Ureter (tissue), 1 donor: ENCODE measurements around the gene VARS1. TPM values are rescaled to one million over a fixed set of nuclear protein-coding genes. Genes with fewer than 3 reads are reported as not detected.
"Not testable (repeated sequence)": the region's sequence is repeated elsewhere in the genome, so short reads cannot be mapped to it uniquely, and the experiment has no call there.

Experiments used
- DNase-seq: peaks from one replicate; pipeline ENCODE4 v3.0.0-alpha.2; 2020; ENCODE audit warnings: low spot score
- total RNA-seq: library from RNA; stranded (reverse); gene quantifications from one replicate; pipeline ENCODE4 v1.2.4, GENCODE V29; 2023
- donor health status: DM: yes; HTN: yes; CAD: no.

Gene VARS1
- total RNA-seq, 1 donor from 2014 or later, result 105 TPM

DNA sequence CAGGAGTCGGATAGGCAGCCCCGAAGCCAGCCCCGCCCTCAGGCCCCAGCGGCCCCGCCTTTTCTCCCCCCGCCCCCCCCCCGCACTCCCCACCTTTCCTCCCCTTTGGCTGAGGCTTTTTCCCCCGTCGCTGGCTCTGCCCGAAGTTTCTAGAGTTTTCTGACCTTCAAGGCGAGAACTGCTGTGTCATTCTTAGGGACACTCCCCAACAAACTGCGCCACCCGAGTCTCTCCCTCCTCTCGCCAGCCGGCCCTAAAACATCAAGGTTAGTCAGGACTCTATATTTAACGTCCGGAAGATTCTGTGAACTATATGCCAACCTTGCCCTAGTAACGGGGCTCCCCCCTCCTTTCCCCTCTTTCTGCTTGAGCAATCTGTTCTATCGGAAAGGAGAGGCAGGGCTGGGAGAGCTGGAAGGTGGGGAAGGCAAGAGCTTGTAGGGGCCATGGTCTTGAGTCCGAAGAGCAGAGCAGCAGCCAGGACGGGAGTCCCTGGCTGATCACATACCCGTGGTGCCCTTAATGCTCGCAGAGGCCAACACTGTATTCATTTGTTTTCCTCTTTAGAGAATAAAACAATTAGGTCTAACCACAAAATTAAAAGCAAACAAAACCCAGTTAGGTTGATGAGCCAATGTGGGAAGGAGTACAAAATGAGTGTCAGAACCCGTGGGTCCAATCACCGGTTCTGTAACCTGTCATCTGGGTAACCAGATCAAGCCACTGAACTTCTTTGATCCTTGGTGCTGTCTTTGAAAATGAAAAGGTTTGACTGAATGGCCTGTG, 26.7 kb upstream of the VARS1 start:
- DNase-seq, result peak; percentile 92

DNA sequence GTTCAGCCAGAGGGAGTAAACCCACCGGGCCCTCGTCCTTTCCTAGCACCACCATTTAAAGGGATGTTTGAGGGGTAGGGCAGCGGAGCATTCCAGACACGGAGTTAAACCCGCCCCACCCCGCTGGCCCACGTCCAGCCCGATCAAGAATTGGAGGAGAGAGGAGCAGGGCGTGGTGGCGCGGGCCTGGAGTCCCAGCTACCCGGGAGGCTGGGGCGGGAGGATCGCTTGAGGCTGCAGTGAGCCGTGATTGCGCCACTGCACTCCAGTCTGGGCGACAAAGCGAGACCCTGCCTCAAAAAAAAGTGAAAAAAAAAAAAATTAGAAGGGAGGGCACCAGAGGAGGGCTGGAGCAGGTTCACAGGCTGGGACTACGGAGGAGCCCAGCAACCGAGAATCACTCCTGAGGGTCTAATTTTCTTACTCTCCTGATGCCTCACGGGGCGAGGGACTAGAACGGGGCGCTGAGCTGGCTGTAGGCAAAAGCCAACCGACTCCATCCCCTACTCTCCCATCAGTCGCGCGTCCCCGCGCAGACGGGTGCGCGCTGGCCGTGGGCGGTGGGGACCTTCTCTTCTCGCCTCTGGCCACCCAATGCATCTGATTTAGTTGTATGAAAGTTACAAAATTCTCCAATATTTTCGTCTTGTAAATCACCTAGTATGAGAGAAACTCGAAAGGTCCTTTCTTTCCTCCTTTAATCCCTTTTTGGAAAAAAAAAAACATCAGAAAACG, 25.9 kb upstream of the VARS1 start:
- peak; percentile 79 for DNase-seq

DNA sequence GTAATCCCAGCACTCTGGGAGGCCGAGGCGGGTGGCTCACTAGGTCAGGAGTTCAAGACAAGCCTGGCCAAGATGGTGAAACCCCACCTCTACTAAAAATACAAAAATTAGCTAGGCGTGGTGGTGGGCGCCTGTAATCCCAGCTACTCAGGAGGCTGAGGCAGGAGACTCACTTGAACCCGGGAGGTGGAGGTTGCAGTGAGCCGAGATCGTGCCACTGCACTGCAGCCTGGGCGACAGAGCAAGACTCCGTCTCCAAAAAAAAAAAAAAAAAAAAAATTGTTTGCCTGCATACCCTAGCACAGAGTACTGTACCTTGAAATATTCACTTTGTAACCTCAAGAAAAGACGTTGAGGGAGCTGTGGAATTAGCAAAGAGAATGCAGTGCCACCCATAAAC, 24.8 kb upstream of the VARS1 start:
- not testable (repeated sequence) for DNase-seq

DNA sequence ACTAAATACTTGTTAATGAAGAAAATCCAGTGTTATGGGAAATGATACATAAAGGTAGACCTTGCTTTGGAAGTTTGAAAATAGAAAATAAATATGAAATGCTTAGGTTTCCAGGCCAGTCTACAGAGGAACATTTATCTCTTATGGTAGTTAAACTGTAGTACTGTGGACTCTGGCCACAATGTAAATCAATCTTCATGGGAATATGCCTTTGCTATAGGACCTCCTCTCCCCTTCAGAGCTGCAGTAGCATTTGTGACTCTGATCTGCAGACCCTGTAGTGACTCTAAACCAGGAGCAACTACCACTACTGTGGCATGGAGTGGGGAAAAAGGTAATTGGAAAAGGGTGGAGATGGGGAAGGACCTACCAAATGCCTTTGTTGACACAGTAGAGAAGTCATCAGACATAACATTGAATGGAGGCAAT, 24.3 kb upstream of the VARS1 start:
- DNase-seq, result no peak

DNA sequence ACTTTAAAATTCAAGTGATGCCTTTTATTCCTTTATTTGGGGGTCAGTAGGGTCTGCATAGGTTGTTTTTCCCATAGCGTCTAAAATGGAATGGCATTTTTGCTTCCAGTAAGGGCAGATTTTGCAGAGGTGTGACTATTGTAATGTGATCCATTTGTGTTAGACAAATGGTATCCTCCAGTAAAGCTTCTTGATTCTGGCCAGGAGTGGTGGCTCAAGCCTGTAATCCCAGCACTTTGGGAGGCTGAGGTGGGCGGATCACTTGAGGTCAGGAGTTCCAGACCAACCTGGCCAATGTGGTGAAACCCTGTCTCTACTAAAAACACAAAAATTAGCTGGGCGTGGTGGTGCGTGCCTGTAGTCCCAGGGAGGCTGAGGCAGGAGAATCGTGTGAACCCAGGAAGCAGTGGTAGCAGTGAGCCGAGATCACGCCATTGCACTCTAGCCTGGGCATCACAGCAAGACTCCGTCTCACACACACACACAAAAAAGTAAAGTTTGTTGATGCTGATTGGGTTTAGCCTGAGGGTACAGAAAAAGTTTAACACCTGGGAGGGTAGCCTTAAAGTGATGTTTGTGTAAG, 22.5 kb upstream of the VARS1 start:
- DNase-seq, result not testable (repeated sequence)

DNA sequence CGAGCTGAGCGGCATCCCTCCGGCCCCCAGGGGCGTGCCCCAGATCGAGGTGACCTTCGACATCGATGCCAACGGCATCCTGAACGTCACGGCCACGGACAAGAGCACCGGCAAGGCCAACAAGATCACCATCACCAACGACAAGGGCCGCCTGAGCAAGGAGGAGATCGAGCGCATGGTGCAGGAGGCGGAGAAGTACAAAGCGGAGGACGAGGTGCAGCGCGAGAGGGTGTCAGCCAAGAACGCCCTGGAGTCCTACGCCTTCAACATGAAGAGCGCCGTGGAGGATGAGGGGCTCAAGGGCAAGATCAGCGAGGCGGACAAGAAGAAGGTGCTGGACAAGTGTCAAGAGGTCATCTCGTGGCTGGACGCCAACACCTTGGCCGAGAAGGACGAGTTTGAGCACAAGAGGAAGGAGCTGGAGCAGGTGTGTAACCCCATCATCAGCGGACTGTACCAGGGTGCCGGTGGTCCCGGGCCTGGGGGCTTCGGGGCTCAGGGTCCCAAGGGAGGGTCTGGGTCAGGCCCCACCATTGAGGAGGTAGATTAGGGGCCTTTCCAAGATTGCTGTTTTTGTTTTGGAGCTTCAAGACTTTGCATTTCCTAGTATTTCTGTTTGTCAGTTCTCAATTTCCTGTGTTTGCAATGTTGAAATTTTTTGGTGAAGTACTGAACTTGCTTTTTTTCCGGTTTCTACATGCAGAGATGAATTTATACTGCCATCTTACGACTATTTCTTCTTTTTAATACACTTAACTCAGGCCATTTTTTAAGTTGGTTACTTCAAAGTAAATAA, 21.8 kb upstream of the VARS1 start:
- DNase-seq, result not testable (repeated sequence)

DNA sequence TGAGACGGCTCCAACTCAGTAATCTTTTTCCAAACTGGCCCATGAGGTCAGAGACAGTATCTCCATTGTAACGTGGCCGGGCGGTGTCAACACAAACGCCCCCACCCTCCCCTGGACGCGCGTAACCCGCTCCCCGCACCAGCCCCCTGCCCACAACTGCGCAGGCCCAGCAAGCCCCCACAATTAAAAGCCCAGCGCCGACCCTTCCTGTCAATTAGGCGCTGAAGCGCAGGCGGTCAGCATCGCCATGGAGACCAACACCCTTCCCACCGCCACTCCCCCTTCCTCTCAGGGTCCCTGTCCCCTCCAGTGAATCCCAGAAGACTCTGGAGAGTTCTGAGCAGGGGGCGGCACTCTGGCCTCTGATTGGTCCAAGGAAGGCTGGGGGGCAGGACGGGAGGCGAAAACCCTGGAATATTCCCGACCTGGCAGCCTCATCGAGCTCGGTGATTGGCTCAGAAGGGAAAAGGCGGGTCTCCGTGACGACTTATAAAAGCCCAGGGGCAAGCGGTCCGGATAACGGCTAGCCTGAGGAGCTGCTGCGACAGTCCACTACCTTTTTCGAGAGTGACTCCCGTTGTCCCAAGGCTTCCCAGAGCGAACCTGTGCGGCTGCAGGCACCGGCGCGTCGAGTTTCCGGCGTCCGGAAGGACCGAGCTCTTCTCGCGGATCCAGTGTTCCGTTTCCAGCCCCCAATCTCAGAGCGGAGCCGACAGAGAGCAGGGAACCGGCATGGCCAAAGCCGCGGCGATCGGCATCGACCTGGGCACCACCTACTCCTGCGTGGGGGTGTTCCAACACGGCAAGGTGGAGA, 19.7 kb upstream of the VARS1 start, which contains the start of the genes HSPA1A and HSPA1L:
Gene HSPA1A, plus strand, starts transcription at position 519 of the 814 bp plus-strand sequence. Its CDS starts 214 bp downstream, at position 733.
Gene HSPA1L, minus strand, starts transcription at position 259 of the 814 bp plus-strand sequence. CDS start 3,311 bp downstream, outside the sequence.
- peak; percentile 96 for DNase-seq

DNA sequence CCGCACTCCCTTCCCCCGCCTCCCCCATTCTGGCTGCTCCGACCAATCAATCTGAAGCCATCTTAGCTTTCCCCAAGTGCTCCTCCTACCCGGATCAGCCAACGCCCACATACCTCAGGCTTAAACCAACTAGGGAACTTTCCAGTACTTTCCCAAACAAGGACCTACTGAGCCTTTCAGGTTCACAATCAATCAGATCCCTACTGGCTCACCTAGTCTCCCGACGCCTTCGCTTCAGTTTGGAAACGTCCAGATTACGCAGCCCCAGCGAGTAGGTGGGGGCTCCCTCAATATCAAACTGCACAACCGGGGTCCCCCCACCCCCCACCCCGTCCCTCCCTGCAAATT, 19.1 kb upstream of the VARS1 start:
- DNase-seq, result peak; percentile 97

DNA sequence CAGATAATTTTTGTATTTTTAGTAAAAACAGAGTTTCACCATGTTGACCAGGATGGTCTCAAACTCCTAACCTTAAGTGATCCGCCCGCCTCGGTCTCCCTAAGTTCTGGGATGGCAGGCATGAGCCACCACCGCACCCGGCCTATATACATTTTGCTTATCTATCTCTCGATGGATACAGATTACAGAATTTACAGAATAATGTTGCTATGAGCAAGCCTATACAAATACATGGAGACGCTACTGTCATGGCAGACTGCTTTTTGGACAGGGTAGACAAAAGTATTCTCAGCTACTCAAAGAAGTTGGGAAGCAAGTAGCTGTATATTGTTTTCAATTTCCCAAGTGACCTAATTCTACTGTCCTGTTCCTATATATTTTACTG, 17.9 kb upstream of the VARS1 start:
- no peak for DNase-seq

DNA sequence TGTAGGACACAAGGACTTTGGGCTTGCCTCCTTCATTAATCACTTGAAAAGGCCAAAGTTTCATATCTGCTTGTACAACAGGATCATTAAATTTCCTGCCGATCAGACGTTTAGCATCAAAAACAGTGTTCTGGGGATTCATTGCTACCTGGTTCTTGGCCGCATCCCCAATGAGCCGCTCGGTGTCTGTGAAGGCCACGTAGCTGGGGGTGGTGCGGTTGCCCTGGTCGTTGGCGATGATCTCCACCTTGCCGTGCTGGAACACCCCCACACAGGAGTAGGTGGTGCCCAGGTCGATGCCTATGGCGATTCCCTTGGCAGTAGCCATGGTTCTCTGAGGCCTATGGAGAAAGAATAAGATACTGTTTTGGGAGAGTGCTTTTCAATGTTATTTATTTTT, 16.1 kb upstream of the VARS1 start:
- no peak for DNase-seq

DNA sequence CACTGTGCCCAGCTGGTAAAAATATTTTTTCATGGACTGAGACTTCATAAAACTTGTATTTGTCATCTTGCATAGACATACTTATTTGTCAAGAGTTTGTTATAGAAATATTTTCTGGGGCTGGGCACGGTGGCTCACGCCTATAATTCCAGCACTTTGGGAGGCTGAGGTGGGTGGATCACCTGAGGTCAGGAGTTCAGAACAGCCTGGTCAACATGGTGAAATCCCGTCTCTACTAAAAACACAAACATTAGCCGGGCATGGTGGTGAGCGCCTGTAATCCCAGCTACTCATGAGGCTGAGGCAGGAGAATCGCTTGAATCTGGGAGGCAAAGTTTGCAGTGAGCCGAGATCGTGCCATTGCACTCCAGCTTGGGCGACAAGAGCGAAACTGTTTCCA, 13.0 kb upstream of the VARS1 start:
- not testable (repeated sequence) for DNase-seq

DNA sequence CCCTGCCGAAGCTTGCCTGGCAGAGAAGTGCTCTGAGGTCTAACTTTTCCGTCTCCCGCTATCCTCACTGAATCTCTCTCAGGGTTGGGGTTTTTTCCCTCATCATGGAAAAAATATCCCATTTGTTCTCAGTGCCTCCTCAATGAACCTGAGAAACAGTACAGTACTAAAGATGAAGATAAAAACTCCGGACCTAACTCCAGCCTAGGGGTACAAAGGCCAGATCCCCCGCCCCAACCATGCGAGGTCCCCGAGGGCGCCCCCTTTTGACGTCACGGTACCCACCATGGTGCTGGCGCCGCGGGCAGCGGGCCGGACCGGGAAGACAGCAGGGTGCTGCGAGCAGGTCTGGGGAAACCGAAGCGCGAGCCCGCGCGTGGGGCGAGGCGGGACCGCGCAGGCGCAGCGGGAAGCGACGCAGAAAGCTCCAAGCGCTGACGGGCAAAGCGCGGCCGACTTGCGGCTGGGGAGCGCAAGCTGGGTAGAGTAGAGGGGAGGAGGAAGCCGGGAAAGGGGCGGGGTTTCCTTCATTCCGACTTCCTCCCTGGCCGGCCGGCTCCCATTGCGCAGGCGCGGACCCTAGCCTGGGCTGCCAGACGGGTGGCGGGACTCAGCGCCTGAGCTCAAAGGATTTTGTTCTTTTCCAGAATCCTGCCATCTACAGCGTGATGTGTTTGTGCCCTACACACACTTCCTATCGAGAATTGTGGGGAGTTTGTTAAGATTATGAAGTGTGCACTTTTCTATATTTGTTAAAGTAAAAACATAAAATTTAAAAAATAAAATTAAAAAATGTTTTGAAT, 11.1 kb upstream of the VARS1 start, which contains the start of gene LSM2:
Gene LSM2, minus strand, starts transcription at position 497 of the 803 bp plus-strand sequence. Its CDS starts 209 bp downstream, at position 288.
- DNase-seq, result peak; percentile 97

DNA sequence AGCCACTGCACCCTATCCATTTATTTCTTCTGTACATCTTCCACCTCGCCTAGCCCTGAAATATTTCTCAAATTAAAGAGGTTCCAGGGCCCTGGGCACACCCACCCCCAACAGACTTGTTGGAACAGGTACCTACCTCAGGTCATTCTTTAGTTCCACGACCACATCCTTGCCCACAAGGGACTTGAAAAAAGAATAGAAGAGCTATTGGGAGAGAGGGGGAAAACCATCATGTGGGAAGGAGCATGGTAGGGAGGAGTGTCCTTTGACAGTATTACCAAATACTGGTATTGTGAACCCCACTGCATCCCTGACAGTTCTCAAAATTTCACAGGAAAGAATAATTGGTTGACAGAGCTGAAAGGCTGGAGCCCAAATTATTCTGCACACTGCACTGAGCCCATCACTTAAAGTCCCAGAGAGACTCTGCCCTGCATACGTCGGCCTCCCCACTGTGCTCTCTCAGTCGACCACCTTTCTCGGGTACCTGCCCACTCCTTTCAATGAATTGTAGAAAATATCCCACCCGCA, 10.5 kb upstream of the VARS1 start:
- DNase-seq, result no peak

DNA sequence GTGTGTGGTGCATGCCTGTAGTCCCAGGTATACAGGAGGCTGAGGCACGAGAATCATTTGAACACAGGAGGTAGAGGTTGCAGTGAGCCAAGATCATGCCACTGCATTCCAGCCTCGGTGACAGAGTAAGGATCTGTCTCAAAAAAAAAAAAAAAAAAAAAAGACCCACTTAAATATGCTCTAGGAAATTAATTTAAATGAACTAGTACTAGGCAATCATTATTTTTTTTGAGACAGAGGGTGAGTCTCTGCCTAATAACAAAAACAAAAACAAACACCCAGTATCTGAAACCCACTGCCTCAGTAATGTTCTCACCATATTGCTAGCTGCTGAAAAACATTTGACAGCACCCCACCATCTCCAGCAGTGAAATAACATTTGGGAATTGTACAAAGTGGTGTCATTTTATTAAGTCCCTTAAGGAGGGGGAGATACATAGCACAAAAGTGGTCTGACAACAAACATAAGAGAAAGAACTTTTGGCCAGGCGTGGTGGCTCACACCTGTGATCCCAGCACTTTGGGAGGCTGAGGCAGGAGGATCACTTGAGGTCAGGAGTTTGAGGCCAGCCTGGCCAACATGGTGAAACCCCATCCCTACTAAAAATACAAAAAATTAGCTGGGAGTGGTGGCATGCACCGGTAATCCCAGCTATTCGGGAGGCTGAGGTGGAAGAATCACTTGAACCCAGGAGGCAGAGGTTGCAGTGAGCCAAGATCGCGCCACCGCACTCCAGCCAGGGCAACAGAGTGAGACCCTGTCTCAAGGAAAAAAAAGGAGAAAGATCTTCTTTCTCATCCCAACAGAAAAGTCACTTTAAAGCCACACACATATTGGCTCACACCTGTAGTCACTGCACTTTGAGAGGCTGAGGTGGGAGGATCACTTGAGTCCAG, 5.7 kb upstream of the VARS1 start:
- not testable (repeated sequence) for DNase-seq

DNA sequence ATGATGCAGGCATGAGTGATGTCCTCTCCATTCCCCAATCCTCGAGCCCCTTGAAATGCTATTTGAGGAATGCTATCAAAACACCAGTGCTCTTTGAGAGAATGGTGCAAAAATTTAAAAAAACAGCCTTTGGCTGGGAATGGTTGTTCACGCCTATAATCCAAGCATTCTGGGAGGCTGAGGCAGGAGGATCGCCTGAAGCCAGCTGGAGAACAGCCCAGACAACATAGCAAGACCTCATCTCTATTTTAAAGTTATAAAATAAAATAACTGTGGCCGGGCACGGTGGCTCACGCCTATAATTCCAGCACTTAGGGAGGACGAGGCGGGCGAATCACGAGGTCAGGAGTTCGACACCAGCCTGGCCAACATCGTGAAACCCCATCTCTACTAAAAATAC, 4.2 kb upstream of the VARS1 start:
- DNase-seq, result no peak

DNA sequence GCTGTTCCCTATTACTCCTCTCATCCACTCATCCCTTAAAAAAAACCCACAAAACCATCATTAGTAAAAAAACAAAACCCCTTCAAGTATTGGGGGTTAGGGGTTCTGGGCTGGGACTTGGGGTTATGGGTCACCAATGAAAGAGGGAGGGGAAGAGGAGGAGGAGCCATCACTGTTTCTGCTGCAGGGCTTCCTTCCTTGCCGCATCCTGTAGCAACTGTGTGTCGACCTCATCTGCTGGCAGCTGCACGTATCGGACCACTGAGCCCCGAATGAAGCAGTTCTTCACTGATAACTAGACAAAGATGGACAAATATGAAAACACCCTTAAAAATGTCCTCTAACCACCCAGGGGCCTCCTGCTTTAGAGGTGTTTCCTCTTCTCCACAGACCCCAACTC, 2.0 kb upstream of the VARS1 start:
- no peak for DNase-seq

DNA sequence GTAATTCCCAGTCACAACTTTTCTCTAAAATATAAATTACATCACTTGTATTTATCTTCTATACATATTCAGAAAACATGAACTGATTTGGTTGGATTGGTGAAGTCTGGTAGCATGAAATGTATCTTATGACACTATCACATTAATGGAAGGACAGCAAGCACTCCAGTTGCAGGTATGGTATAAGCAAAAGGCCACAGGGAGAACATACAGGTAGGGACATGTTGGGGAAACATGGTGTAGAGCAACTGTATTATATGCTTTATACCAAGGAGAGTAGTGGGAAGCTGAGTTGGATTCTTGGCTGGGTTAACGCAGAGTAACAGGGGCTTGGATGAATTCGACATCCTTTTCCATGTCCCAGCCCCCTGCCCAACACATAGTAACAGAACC, 1.4 kb upstream of the VARS1 start:
- no peak for DNase-seq

DNA sequence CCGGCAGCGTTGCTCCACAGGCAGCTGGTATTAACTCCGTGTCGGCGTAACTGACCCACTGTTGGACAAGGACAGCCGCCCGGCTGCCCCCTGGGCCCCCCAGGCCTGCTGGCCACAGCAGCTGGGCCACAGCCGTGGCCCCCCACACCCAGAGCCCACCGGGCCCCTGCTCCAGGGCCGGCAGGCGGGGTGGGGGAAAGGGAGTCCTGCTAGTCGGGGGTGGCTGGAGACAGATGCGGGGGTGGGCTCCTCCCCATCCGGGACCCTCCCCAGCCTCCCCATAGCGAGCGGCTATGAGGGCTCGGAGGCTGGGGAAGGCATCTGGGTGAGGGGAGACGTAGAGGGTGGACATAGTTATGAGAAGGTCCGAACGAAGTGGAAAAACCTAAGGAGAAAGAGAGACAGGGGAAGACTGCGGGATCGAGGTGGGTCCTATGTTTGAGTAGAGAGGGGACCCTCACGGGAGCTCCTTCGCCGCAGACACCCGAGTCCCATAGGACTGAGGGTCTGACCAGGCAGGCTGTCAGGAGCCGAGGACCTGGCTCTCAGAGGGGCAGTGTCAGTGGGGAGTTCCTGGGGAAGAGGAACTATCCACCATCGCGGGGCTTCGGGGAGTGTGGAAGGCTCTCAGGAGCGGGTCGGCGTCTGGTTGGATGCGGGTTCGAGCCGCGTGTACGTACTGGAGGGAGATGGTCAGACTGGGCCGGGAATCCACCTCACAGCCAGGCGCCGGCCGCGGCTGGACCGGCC, 511 bp downstream of the VARS1 start:
- no peak for DNase-seq
